Fibroblast of skin of back (primary cell): Measurements from ENCODE around the gene PDSS2.
"Not testable (repeated sequence)": the region's sequence is repeated elsewhere in the genome, so short reads cannot be mapped to it uniquely, and the experiment has no call there.

Source experiments
- DNase-seq: peaks from one replicate; pipeline ENCODE4 v3.0.0-alpha.2; 2013

The PDSS2 gene

GRCh38 chr6:107318100-107318736 lies 141.1 kb downstream of the PDSS2 start:
- peak; percentile 65 for DNase-seq

- no peak for DNase-seq
Observed at GRCh38 chr6:107315114-107315513, 144.2 kb downstream of the PDSS2 start.

- no peak for DNase-seq
Observed at GRCh38 chr6:107314531-107314939, 144.8 kb downstream of the PDSS2 start.

GRCh38 chr6:107313776-107314175 lies 145.6 kb downstream of the PDSS2 start:
- no peak for DNase-seq

- no peak for DNase-seq
Observed at GRCh38 chr6:107310362-107310761, 149.0 kb downstream of the PDSS2 start.

GRCh38 chr6:107308677-107309076 lies 150.7 kb downstream of the PDSS2 start:
- no peak for DNase-seq

GRCh38 chr6:107305994-107306393 lies 153.4 kb downstream of the PDSS2 start:
- DNase-seq = not testable (repeated sequence)

GRCh38 chr6:107305391-107305790 lies 154.0 kb downstream of the PDSS2 start:
- DNase-seq = no peak

- DNase-seq = peak; percentile 23
Observed at GRCh38 chr6:107304421-107305025, 154.8 kb downstream of the PDSS2 start.

GRCh38 chr6:107293350-107293749 lies 166.0 kb downstream of the PDSS2 start:
- DNase-seq = no peak

- no peak for DNase-seq
Observed at GRCh38 chr6:107292715-107293271, 166.6 kb downstream of the PDSS2 start.

- no peak for DNase-seq
Observed at GRCh38 chr6:107290491-107290890, 168.9 kb downstream of the PDSS2 start.

- not testable (repeated sequence) for DNase-seq
Observed at GRCh38 chr6:107289258-107289657, 170.1 kb downstream of the PDSS2 start.

GRCh38 chr6:107285683-107286082 lies 173.7 kb downstream of the PDSS2 start:
- not testable (repeated sequence) for DNase-seq

- DNase-seq = no peak
Observed at GRCh38 chr6:107284805-107285204, 174.6 kb downstream of the PDSS2 start.

GRCh38 chr6:107280791-107281190 lies 178.6 kb downstream of the PDSS2 start:
- DNase-seq = no peak

GRCh38 chr6:107280001-107280400 lies 179.4 kb downstream of the PDSS2 start:
- DNase-seq = not testable (repeated sequence)

GRCh38 chr6:107275330-107275865 lies 184.0 kb downstream of the PDSS2 start:
- DNase-seq = peak; percentile 8

- DNase-seq = no peak
Observed at GRCh38 chr6:107274288-107274687, 185.1 kb downstream of the PDSS2 start.

GRCh38 chr6:107272246-107272645 lies 187.1 kb downstream of the PDSS2 start:
- DNase-seq = no peak

GRCh38 chr6:107271208-107271790 lies 188.1 kb downstream of the PDSS2 start:
- DNase-seq = no peak

GRCh38 chr6:107267634-107268033 lies 191.7 kb downstream of the PDSS2 start:
- DNase-seq = no peak

- no peak for DNase-seq
Observed at GRCh38 chr6:107267006-107267405, 192.4 kb downstream of the PDSS2 start.

GRCh38 chr6:107266563-107266962 lies 192.8 kb downstream of the PDSS2 start:
- no peak for DNase-seq
